ENCODE data around the gene KRT71.

GRCh38 chr12:52519387-52519703 is 33.6 kb downstream of the KRT71 start:
- no peak for TF ChIP-seq CTCF (IDR thresholded peaks at IDR 0.05; ENCODE audit: low read depth, low read length, poor library complexity, severe bottlenecking)
- TF ChIP-seq EZH2phosphoT487 (IDR thresholded peaks at IDR 0.05; ENCODE audit: borderline replicate concordance, low read length): no peak
